NCI-H1417 treated with DMSO at 0.1 percent for 48 hours (cell line): ENCODE results near the gene SARDH.
A peak's percentile ranks its signal among the peaks of the same experiment; 100 is the strongest.

Experiments used
- DNase-seq: peaks from one replicate; lab custom pipeline; 2025; lab: John Stamatoyannopoulos, UW

Gene SARDH

GRCh38 chr9:133715295-133715865 lies 22.8 kb downstream of the SARDH start:
- no peak for DNase-seq

GRCh38 chr9:133714606-133715294 lies 23.4 kb downstream of the SARDH start:
- DNase-seq = no peak

- no peak for DNase-seq
Observed at GRCh38 chr9:133713960-133714495, 24.1 kb downstream of the SARDH start.

- no peak for DNase-seq
Observed at GRCh38 chr9:133713150-133713959, 24.8 kb downstream of the SARDH start.

- DNase-seq = no peak
Observed at GRCh38 chr9:133712221-133713100, 25.7 kb downstream of the SARDH start.

GRCh38 chr9:133711428-133712220 lies 26.5 kb downstream of the SARDH start:
- DNase-seq = no peak

- no peak for DNase-seq
Observed at GRCh38 chr9:133710661-133711427, 27.3 kb downstream of the SARDH start.

- DNase-seq = no peak
Observed at GRCh38 chr9:133709691-133710571, 28.2 kb downstream of the SARDH start.

- DNase-seq = peak; percentile 30
Observed at GRCh38 chr9:133709015-133709611, 29.0 kb downstream of the SARDH start.

GRCh38 chr9:133708246-133709014 lies 29.7 kb downstream of the SARDH start:
- no peak for DNase-seq

GRCh38 chr9:133707763-133708245 lies 30.3 kb downstream of the SARDH start:
- no peak for DNase-seq

- DNase-seq = no peak
Observed at GRCh38 chr9:133707065-133707762, 30.9 kb downstream of the SARDH start.

- DNase-seq = no peak
Observed at GRCh38 chr9:133706307-133707050, 31.7 kb downstream of the SARDH start.

- no peak for DNase-seq
Observed at GRCh38 chr9:133705576-133705975, 32.6 kb downstream of the SARDH start.

- DNase-seq = no peak
Observed at GRCh38 chr9:133704711-133705181, 33.4 kb downstream of the SARDH start.
